ENCODE measurements around the gene PHC2.

PHC2 gene

GRCh38 chr1:33430692-33431593 is at the start of gene PHC2:
Gene PHC2, minus strand, starts transcription at chr1:33431095. Its CDS starts 55,556 bp downstream, at chr1:33375539.
- DNase-seq (ENCODE audit: low spot score) = peak; percentile 99

GRCh38 chr1:33477451-33477850 is 46.6 kb upstream of the PHC2 start:
- DNase-seq (ENCODE audit: low spot score) = no peak

- no peak for DNase-seq (ENCODE audit: low spot score)
These were observed 43.0 kb upstream of the PHC2 start for GRCh38 chr1:33473900-33474299.

GRCh38 chr1:33472269-33472980 is 41.5 kb upstream of the PHC2 start, which contains the start of gene ZSCAN20:
Gene ZSCAN20, plus strand, starts transcription at chr1:33472645. Its CDS starts 6,644 bp downstream, at chr1:33479289.
- peak; percentile 99 for DNase-seq (ENCODE audit: low spot score)

- DNase-seq (ENCODE audit: low spot score) = no peak
These were observed 40.5 kb upstream of the PHC2 start for GRCh38 chr1:33471416-33471815.

- peak; percentile 97 for DNase-seq (ENCODE audit: low spot score)
These were observed 39.7 kb upstream of the PHC2 start for GRCh38 chr1:33470495-33471012.

GRCh38 chr1:33469691-33470090 is 38.8 kb upstream of the PHC2 start:
- DNase-seq (ENCODE audit: low spot score) = no peak

GRCh38 chr1:33468967-33469366 is 38.1 kb upstream of the PHC2 start:
- no peak for DNase-seq (ENCODE audit: low spot score)

- no peak for DNase-seq (ENCODE audit: low spot score)
These were observed 37.6 kb upstream of the PHC2 start for GRCh38 chr1:33468531-33468930.

GRCh38 chr1:33468011-33468410 is 37.1 kb upstream of the PHC2 start:
- peak; percentile 23 for DNase-seq (ENCODE audit: low spot score)

GRCh38 chr1:33466159-33466558 is 35.3 kb upstream of the PHC2 start:
- peak; percentile 27 for DNase-seq (ENCODE audit: low spot score)

GRCh38 chr1:33465316-33465715 is 34.4 kb upstream of the PHC2 start:
- no peak for DNase-seq (ENCODE audit: low spot score)

GRCh38 chr1:33464552-33464951 is 33.7 kb upstream of the PHC2 start:
- DNase-seq (ENCODE audit: low spot score) = no peak

- no peak for DNase-seq (ENCODE audit: low spot score)
These were observed 31.7 kb upstream of the PHC2 start for GRCh38 chr1:33462405-33463164.

GRCh38 chr1:33460947-33461629 is 30.2 kb upstream of the PHC2 start:
- DNase-seq (ENCODE audit: low spot score) = no peak

- DNase-seq (ENCODE audit: low spot score) = no peak
These were observed 29.2 kb upstream of the PHC2 start for GRCh38 chr1:33460144-33460543.

- DNase-seq (ENCODE audit: low spot score) = no peak
These were observed 28.8 kb upstream of the PHC2 start for GRCh38 chr1:33459691-33460090.

GRCh38 chr1:33456502-33456886 is 25.6 kb upstream of the PHC2 start:
- DNase-seq (ENCODE audit: low spot score) = no peak

GRCh38 chr1:33455539-33456501 is 24.9 kb upstream of the PHC2 start:
- peak; percentile 87 for DNase-seq (ENCODE audit: low spot score)

- DNase-seq (ENCODE audit: low spot score) = no peak
These were observed 23.9 kb upstream of the PHC2 start for GRCh38 chr1:33454646-33455282.
